HG03442 (cell line): ENCODE measurements around the gene PDE6B.

Experiments used
- ATAC-seq: cut with Tn5 transposase; IDR thresholded peaks from one replicate; pipeline ENCODE4 v1.9.1; 2021; ENCODE audit warnings: mild to moderate bottlenecking, moderate library complexity; ENCODE audit not compliant: unreplicated experiment

PDE6B gene

GRCh38 chr4:622071-622995 lies 3.0 kb upstream of the PDE6B start:
- no peak for ATAC-seq

- no peak for ATAC-seq
Measured at GRCh38 chr4:622996-623913, 2.1 kb upstream of the PDE6B start.

- ATAC-seq = no peak
Measured at GRCh38 chr4:623914-624566, 1.3 kb upstream of the PDE6B start.

GRCh38 chr4:625631-626161 lies 323 bp downstream of the PDE6B start:
- no peak for ATAC-seq

GRCh38 chr4:626201-627091 lies 1.1 kb downstream of the PDE6B start:
- ATAC-seq = no peak

GRCh38 chr4:627347-628125 lies 2.2 kb downstream of the PDE6B start:
- ATAC-seq = no peak

- no peak for ATAC-seq
Measured at GRCh38 chr4:628311-628741, 3.0 kb downstream of the PDE6B start.

GRCh38 chr4:628821-629635 lies 3.7 kb downstream of the PDE6B start:
- no peak for ATAC-seq

- ATAC-seq = no peak
Measured at GRCh38 chr4:629636-629914, 4.2 kb downstream of the PDE6B start.

- no peak for ATAC-seq
Measured at GRCh38 chr4:629915-630641, 4.7 kb downstream of the PDE6B start.

- no peak for ATAC-seq
Measured at GRCh38 chr4:630656-631055, 5.3 kb downstream of the PDE6B start.

GRCh38 chr4:632196-632790 lies 6.9 kb downstream of the PDE6B start:
- no peak for ATAC-seq

- no peak for ATAC-seq
Measured at GRCh38 chr4:632926-633325, 7.6 kb downstream of the PDE6B start.

- no peak for ATAC-seq
Measured at GRCh38 chr4:633406-633805, 8.0 kb downstream of the PDE6B start.

- no peak for ATAC-seq
Measured at GRCh38 chr4:633976-634598, 8.7 kb downstream of the PDE6B start.

- ATAC-seq = no peak
Measured at GRCh38 chr4:634599-634985, 9.2 kb downstream of the PDE6B start.
